Measurements from ENCODE around the gene BCL2L13. TPM values are rescaled to one million over a fixed set of nuclear protein-coding genes. Genes with fewer than 3 reads are reported as not detected.

BCL2L13 gene
- polyA plus RNA-seq, 1 donor (not counting 4 experiments of a cell fraction or from before 2014, with no cell fraction given) = 51.0 TPM

DNA sequence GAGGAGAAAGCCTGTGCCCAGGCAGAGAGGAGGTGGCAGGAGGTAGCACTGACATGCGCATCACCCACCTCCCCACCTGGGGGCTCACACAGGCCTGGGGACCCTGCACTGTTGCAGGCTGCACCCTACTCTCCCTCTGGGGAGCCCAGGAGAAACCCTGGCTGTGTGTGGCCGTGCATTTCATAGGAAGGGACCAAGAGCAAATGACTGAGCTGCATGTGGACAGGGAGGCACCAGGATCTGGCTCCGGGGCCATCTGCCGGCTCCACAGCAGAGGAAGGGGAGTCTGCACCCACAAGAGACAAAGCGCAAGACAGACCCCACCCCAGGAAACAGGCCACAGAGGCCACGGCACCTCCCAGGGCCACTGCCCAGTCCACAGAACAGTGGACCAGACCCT is 113.0 kb downstream of the BCL2L13 start:
- Histone ChIP-seq H4K20me1 (ENCODE audit: control insufficient read depth, extremely low read depth, insufficient read depth, low read length) (no peaks in the 10 kb centered on the region), H3K4me1 (ENCODE audit: control insufficient read depth, extremely low read depth, insufficient read depth, low read length) (no peaks in the 10 kb centered on the region), H3K9me3 (ENCODE audit: control insufficient read depth, low read depth, low read length) (no peaks in the 10 kb centered on the region), H3K27ac (ENCODE audit: control insufficient read depth, insufficient read depth, low read length) (no peak overlapping the region), H3K9me1 (ENCODE audit: control insufficient read depth, extremely low read depth, insufficient read depth, low read length) (no peaks in the 10 kb centered on the region), H2AFZ (ENCODE audit: control insufficient read depth, low read length) (no peak overlapping the region), H3K4me2 (ENCODE audit: control insufficient read depth, extremely low read depth, insufficient read depth, low read depth, low read length) (no peak overlapping the region), H3K4me3 (ENCODE audit: control insufficient read depth in 2 of 3, extremely low read depth in 1 of 3, insufficient read depth in 2 of 3, low read depth in 1 of 3, low read length in 3 of 3) (no peak overlapping the region), H3K36me3 (ENCODE audit: control insufficient read depth in 2 of 2, extremely low read depth in 1 of 2, insufficient read depth in 2 of 2, low read length in 2 of 2) (no peaks in the 10 kb centered on the region), H3K79me2 (ENCODE audit: control insufficient read depth, insufficient read depth, low read length) (no peaks in the 10 kb centered on the region), H3K9ac (ENCODE audit: control insufficient read depth, extremely low read depth, insufficient read depth, low read length) (no peak overlapping the region), H3K27me3 (ENCODE audit: control insufficient read depth, extremely low read depth, insufficient read depth, low read length) (no peaks in the 10 kb centered on the region)
- FAIRE-seq = no peak
- no peak for DNase-seq (ENCODE audit: low read depth, low spot score)
- no peak for TF ChIP-seq EZH2 (IDR thresholded peaks at IDR 0.05; ENCODE audit: low read length)
- TF ChIP-seq, protein P1, sequence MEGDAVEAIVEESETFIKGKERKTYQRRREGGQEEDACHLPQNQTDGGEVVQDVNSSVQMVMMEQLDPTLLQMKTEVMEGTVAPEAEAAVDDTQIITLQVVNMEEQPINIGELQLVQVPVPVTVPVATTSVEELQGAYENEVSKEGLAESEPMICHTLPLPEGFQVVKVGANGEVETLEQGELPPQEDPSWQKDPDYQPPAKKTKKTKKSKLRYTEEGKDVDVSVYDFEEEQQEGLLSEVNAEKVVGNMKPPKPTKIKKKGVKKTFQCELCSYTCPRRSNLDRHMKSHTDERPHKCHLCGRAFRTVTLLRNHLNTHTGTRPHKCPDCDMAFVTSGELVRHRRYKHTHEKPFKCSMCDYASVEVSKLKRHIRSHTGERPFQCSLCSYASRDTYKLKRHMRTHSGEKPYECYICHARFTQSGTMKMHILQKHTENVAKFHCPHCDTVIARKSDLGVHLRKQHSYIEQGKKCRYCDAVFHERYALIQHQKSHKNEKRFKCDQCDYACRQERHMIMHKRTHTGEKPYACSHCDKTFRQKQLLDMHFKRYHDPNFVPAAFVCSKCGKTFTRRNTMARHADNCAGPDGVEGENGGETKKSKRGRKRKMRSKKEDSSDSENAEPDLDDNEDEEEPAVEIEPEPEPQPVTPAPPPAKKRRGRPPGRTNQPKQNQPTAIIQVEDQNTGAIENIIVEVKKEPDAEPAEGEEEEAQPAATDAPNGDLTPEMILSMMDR (optimal IDR thresholded peaks at IDR 0.05 in 1 of 3, IDR thresholded peaks at IDR 0.05 in 1 of 3, conservative IDR thresholded peaks at IDR 0.05 in 1 of 3; ENCODE audit: extremely low read depth in 1 of 3, insufficient read depth in 2 of 3, low read length in 3 of 3) = no peak
- dilution Hi-C loops (cut with MboI; ENCODE audit: extremely low pct_ligation_motif_present, low sequenced_read_pairs) = no loop called here

DNA sequence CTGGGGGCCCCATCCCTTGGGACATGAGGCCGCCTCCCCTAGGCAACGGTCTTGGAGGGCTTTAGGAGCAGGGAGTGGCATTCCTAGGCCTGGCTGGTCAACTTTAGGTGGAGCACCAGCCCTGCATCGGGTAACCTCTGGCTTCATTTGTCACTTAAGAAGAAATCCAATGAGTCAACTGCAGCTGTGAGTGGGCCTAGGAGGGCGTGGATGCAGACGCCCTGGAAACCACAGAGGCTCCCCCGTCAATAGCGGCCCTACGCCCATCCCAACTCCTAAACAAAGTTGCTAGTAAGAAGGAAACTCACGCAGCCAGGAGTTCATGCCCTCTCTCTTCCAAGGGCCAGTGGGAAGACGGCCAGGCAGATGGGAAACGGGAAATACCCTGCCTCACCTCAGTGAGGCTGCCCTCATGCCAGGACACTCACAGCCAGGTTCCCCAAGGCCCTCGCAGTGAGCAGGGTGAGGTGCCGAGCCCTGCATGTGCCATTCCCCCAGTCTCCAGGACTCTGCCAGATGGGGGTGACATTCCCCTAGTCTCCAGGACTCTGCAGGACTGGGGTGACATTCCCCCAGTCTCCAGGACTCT is 114.9 kb downstream of the BCL2L13 start:
- FAIRE-seq (no peak), DNase-seq (ENCODE audit: low read depth, low spot score) (no peak)
- no peak overlapping the region for H3K27ac ChIP-seq (ENCODE audit: control insufficient read depth, insufficient read depth, low read length)

More for the DNA sequence above, 114.9 kb downstream of the BCL2L13 start:
- Histone ChIP-seq H3K4me3 (ENCODE audit: control insufficient read depth in 2 of 3, extremely low read depth in 1 of 3, insufficient read depth in 2 of 3, low read depth in 1 of 3, low read length in 3 of 3) (no peak overlapping the region), H3K4me1 (ENCODE audit: control insufficient read depth, extremely low read depth, insufficient read depth, low read length) (no peaks in the 10 kb centered on the region), H3K9me3 (ENCODE audit: control insufficient read depth, low read depth, low read length) (no peaks in the 10 kb centered on the region), H3K79me2 (ENCODE audit: control insufficient read depth, insufficient read depth, low read length) (no peaks in the 10 kb centered on the region), H3K4me2 (ENCODE audit: control insufficient read depth, extremely low read depth, insufficient read depth, low read depth, low read length) (no peak overlapping the region), H3K9me1 (ENCODE audit: control insufficient read depth, extremely low read depth, insufficient read depth, low read length) (no peaks in the 10 kb centered on the region), H3K9ac (ENCODE audit: control insufficient read depth, extremely low read depth, insufficient read depth, low read length) (no peak overlapping the region), H2AFZ (ENCODE audit: control insufficient read depth, low read length) (no peak overlapping the region), H3K36me3 (ENCODE audit: control insufficient read depth in 2 of 2, extremely low read depth in 1 of 2, insufficient read depth in 2 of 2, low read length in 2 of 2) (no peaks in the 10 kb centered on the region), H3K27me3 (ENCODE audit: control insufficient read depth, extremely low read depth, insufficient read depth, low read length) (no peaks in the 10 kb centered on the region), H4K20me1 (ENCODE audit: control insufficient read depth, extremely low read depth, insufficient read depth, low read length) (no peaks in the 10 kb centered on the region)
- dilution Hi-C loops (cut with MboI; ENCODE audit: extremely low pct_ligation_motif_present, low sequenced_read_pairs) = no loop called here
- no peak for TF ChIP-seq EZH2 (IDR thresholded peaks at IDR 0.05; ENCODE audit: low read length)
- TF ChIP-seq, protein P1 (optimal IDR thresholded peaks at IDR 0.05 in 1 of 3, IDR thresholded peaks at IDR 0.05 in 1 of 3, conservative IDR thresholded peaks at IDR 0.05 in 1 of 3; ENCODE audit: extremely low read depth in 1 of 3, insufficient read depth in 2 of 3, low read length in 3 of 3) = no peak
